IgD-negative memory B cell (primary cell): ENCODE data around the gene PMEPA1. TPM values are rescaled to one million over a fixed set of nuclear protein-coding genes. Genes with fewer than 3 reads are reported as not detected.

ENCODE experiments used
- H3K27ac Mint-ChIP-seq, 3 donors: one replicate each; pipeline ENCODE4 v1.8.0; 2020 to 2022; ENCODE audit warnings: mild to moderate bottlenecking in 3 of 3, mixed read lengths in 3 of 3, moderate library complexity in 1 of 3
- H3K27me3 Mint-ChIP-seq: one replicate; pipeline ENCODE4 v1.8.0; 2021; ENCODE audit warnings: mixed read lengths
- H3K36me3 Mint-ChIP-seq: one replicate; pipeline ENCODE4 v1.8.0; 2020; ENCODE audit warnings: mild to moderate bottlenecking, mixed read lengths
- H3K4me1 Mint-ChIP-seq, 3 donors: one replicate each; pipeline ENCODE4 v1.8.0; 2020 to 2022; ENCODE audit warnings: mixed read lengths in 3 of 3, mild to moderate bottlenecking in 1 of 3
- H3K4me3 Mint-ChIP-seq, 4 donors: one replicate each; pipeline ENCODE4 v1.8.0; 2020 to 2022; ENCODE audit warnings: mild to moderate bottlenecking in 4 of 4, mixed read lengths in 4 of 4, moderate library complexity in 3 of 4
- H3K9me3 Mint-ChIP-seq, 3 donors: one replicate each; pipeline ENCODE4 v1.8.0; 2020 to 2021; ENCODE audit warnings: mixed read lengths in 3 of 3, mild to moderate bottlenecking in 1 of 3
- polyA plus RNA-seq: library from polyadenylated mRNA; unstranded; fragments of 300-500 nt; fragmentation: Illumina TruSeq; gene quantifications from one replicate; pipeline ENCODE4 v1.2.3, GENCODE V29; 2021

PMEPA1 gene
- polyA plus RNA-seq, 1 donor from 2014 or later, result 7.0 TPM

DNA sequence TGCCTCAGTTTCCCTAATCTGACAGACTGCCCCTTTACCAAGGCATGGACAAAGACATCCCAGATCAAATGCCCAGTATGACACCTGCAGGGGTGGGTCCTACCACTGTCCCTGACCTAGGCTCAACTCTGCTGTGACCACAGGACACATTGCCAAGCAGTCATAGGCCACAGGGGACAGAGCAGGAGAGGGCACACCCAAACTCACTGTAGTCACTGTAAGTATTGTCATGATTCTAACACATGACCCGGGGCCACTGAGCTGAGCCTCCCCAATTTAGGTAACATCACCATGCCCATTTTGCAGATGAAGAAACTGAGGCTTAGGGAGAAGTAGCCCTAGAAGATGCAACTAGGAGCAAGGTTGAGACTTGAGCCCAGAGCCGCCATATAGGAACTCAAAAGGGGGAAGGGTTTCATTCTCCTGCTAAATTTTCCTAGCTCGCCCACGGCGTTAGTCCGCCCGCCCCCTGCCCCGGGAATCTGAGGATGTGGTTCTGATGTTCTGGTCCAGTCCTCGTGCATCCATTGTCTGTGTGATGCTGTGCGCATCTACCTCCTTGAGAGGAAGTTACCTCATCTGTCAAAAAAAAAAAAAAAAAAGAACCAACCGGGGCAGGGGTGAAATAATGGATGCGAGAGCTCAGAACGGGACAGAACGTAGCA lies 44.8 kb downstream of the PMEPA1 start:
- peaks cover 0 to 8% (median 3%) of the 10 kb centered on the region in 3 donors for H3K4me1 Mint-ChIP-seq
- H3K36me3 Mint-ChIP-seq, result peaks cover 7% of the 10 kb centered on the region
- no peak overlapping the region for H3K4me3 Mint-ChIP-seq
- no peaks in the 10 kb centered on the region for H3K9me3 Mint-ChIP-seq
- peaks cover 1% of the 10 kb centered on the region for H3K27me3 Mint-ChIP-seq
- H3K27ac Mint-ChIP-seq, result no peak overlapping the region

DNA sequence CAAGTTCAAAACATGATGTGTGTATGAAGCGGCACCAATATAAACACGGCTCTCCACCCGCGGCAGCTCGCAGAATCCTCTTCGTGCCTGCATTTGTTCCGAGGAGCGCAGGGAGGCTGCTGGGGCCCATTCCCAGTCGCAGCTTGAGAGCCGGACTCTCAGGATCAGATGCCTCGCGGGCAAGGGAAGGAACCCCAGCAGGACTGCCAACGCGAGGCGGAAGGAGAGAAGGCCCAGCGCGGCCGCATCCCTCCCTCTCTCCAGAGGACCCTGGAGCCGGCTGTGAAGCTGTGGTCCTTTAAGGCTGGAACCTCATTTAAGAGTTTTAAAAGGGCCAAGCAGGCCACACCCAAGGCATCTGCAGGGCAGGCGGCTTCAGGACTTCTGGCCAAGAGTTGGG lies 45.3 kb downstream of the PMEPA1 start:
- peaks cover 7% of the 10 kb centered on the region for H3K36me3 Mint-ChIP-seq
- no peak overlapping the region for H3K27ac Mint-ChIP-seq
- H3K27me3 Mint-ChIP-seq, result no peaks in the 10 kb centered on the region
- no peaks in the 10 kb centered on the region for H3K9me3 Mint-ChIP-seq
- peaks cover 0 to 10% (median 3%) of the 10 kb centered on the region in 3 donors for H3K4me1 Mint-ChIP-seq
- H3K4me3 Mint-ChIP-seq, result no peak overlapping the region

DNA sequence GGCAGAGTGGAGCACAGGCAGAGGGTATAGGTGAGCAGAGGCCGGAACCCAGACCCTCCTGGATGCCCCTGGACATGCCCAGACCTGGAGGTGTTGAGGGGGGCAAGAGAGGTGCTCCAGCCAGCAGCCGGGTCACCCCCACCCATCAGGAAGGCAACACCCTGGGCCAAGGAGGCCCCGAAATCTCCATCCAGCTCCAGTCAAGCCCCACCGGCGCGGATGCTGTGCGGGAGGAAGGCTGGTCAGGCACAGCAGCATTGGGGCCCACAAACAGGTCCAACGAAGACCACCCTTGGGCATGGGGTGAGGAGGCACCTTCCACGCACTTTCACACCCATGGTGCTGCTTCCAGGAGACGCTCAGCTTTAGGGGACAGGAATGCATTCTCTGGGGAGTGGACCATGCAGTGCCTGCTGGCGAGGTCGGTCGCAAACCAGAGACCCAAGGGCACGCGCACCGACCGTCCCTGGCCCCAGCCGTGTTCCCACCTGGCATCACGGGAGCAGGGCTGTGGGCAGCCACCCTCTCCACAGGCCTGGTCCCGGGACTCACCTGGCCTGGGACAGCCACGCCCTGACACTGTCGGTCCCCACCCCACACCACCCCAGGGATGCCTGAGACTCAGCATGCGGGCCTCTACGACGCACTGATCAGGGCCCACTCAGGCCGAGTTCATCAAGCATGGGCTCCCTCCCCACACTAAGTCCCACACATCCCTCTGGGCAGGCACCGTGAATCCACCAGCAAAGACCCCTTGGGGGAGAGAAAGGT lies 45.9 kb downstream of the PMEPA1 start:
- Mint-ChIP-seq H3K36me3 (peaks cover 7% of the 10 kb centered on the region), H3K9me3 (no peaks in the 10 kb centered on the region), H3K4me3 (no peak overlapping the region), H3K4me1 (peaks cover 0 to 10% (median 3%) of the 10 kb centered on the region in 3 donors), H3K27me3 (no peaks in the 10 kb centered on the region), H3K27ac (no peak overlapping the region)

DNA sequence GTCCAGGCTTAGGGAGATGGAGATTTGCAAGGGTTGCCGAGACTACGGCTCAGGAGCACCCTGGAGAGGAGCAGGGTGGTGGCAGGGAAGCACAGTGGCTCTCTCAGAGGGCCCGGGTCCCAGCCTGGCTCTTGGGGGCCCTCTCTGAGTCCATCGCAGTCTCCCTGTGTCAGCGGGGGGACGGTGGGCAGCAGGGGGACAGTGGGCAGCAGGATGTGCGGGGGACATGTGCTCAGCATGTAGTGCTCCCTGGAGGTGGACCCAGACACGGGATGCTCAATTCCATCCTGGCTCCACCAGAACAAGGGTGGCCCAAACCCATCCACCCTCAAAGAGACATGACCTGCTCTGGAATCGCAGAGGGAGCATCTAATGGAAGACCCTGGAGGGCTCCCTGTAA lies 46.6 kb downstream of the PMEPA1 start:
- H3K36me3 Mint-ChIP-seq, result peaks cover 7% of the 10 kb centered on the region
- H3K27me3 Mint-ChIP-seq, result no peaks in the 10 kb centered on the region
- H3K4me1 Mint-ChIP-seq, result peaks cover 0 to 11% (median 7%) of the 10 kb centered on the region in 3 donors
- no peak overlapping the region for H3K27ac Mint-ChIP-seq
- H3K4me3 Mint-ChIP-seq, result no peak overlapping the region
- H3K9me3 Mint-ChIP-seq, result no peaks in the 10 kb centered on the region

DNA sequence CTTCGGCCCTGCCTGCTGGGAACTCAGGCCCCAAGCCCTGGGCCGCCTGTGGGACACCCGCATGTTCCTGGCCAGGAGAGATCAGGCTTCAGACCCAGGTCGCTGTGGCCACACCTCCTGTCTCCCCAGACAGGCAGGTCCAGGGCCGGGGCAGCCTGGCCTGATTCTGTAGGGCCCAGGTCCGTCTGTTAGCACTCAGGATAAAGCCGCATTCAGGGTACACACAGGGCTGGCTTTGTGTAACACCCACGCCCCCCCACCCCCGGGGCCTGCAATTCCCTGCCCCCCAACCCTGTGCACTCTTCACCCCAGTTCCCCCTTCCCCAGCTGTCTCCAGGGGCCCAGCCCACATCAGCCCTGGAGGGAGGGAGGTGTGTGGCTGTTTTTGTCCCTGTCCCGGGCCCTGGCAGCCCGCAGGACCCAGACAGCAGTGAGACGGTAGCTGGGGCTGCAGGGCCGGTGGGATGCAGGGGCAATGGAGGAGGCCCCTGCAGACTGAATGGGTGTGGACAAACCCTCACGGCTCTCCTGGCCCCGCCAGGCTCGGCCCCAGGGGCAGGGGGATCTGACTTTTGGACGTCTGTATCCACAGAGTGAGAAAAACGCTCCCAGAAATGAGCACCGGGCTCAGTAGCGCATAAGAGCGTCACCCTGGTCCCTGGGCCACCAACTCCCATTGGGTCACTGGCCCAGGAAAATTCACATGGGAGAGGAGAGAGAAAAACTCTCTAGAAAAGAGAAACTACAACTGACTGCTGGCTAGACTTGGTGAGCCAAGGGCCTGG lies 47.2 kb downstream of the PMEPA1 start:
- H3K27ac Mint-ChIP-seq, result no peak overlapping the region
- H3K4me3 Mint-ChIP-seq, result no peak overlapping the region
- H3K27me3 Mint-ChIP-seq, result no peaks in the 10 kb centered on the region
- peaks cover 0 to 14% (median 13%) of the 10 kb centered on the region in 3 donors for H3K4me1 Mint-ChIP-seq
- peaks cover 7% of the 10 kb centered on the region for H3K36me3 Mint-ChIP-seq
- H3K9me3 Mint-ChIP-seq, result no peaks in the 10 kb centered on the region

DNA sequence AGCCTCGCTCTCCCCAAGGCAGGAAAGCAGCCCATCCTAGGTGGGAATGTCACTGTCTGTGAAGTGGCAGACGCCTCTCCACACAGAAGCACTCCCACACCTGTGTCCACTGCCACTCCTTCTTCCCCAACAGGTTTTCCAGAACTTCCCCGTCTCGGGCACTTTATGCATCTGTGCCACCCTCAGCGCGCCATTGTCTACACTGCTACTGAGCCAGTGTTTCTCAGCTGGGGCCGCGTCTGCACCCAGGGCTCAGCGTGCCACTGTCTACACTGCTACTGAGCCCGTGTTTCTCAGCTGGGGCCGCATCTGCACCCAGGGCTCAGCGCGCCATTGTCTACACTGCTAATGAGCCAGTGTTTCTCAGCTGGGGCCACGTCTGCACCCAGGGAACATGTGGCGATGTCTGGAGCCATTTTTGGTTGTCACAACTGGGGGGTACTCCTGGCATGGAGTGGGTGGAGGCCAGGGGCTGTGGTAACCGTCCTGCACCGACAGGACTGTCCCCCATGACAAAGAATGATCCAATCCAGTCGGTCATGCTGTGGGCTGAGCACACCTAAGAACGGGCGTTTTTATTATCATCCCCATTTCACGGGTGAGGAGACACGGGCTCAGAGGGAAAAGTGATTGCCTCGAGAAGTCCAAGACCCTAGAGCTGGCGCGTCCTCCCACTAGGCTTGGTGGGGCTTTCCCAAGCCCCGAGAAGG lies 47.9 kb downstream of the PMEPA1 start:
- Mint-ChIP-seq H3K4me1 (peaks cover 0 to 14% (median 13%) of the 10 kb centered on the region in 3 donors), H3K27me3 (no peaks in the 10 kb centered on the region), H3K36me3 (peaks cover 3% of the 10 kb centered on the region), H3K4me3 (peak overlapping the region in 1 of 4 donors; percentile 52), H3K27ac (peak overlapping the region in 1 of 3 donors; percentile 18), H3K9me3 (no peaks in the 10 kb centered on the region)

DNA sequence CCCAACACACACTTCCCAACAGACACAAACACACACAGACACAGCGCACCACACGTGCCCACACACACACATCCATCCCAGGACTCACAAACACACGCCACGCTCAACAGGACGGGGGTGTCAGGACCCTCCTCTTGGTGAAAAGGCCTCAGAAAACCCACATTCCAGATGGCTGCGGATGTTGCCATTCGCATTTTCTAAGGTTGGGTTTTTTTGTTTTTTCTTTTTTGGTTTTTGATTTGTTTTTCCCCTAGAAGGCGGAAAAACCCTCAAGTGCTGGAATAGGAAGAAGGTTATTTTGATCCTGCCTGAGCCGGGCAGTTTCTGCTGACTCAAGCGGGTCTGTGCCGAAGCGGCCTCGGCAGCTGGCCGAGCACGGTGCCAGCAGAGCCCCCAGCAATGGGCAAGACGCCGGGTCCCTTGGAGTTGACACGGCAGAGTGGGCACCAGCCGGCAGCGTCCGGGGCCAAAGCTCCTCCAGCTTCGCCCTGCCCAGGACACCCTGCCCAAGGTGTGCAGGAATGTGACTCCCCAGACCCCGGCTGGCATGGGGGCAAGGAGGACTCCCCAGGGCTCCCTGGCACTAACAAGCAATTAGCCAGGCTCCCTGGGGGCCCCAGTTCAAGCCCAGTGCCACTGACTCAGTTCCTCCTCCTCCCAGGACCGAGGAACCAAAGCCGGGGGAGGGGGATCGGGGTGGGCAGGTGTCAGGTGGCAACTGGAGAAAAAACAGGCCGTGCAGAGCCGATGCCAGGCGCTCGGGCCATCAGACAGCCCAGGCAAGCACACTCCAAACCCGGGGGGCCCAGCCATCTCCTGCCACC lies 48.7 kb downstream of the PMEPA1 start:
- no peaks in the 10 kb centered on the region for H3K9me3 Mint-ChIP-seq
- peaks cover 0 to 14% (median 13%) of the 10 kb centered on the region in 3 donors for H3K4me1 Mint-ChIP-seq
- H3K27ac Mint-ChIP-seq, result no peak overlapping the region
- H3K27me3 Mint-ChIP-seq, result no peaks in the 10 kb centered on the region
- H3K36me3 Mint-ChIP-seq, result no peaks in the 10 kb centered on the region
- peak overlapping the region in 2 of 4 donors; percentile 52 to 83 for H3K4me3 Mint-ChIP-seq

DNA sequence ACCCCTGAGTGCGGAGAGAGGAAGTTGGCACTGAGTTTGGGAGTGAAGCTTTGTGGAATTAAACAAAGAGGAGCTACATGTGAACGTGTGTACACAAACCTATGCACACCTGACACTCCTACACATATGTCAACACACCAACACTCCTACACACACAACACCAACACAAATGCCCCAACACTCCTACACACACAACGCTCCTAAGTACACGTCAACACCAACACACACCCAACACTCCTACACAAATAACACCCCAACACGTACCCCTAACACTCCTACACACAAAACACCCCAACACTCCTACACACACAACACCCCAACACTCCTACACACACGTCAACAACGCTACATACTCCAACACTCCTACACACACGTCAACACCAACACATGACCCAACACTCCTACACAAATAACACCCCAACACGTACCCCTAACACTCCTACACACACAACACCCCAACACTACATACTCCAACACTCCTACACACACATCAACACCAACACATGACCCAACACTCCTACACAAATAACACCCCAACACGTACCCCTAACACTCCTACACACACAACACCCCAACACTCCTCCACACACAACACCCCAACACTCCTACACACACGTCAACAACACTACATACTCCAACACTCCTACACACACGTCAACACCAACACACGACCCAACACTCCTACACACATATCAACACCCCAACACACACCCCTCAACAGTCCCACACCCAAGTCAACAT lies 49.5 kb downstream of the PMEPA1 start:
- peak overlapping the region in 1 of 3 donors; percentile 32 for H3K27ac Mint-ChIP-seq

DNA sequence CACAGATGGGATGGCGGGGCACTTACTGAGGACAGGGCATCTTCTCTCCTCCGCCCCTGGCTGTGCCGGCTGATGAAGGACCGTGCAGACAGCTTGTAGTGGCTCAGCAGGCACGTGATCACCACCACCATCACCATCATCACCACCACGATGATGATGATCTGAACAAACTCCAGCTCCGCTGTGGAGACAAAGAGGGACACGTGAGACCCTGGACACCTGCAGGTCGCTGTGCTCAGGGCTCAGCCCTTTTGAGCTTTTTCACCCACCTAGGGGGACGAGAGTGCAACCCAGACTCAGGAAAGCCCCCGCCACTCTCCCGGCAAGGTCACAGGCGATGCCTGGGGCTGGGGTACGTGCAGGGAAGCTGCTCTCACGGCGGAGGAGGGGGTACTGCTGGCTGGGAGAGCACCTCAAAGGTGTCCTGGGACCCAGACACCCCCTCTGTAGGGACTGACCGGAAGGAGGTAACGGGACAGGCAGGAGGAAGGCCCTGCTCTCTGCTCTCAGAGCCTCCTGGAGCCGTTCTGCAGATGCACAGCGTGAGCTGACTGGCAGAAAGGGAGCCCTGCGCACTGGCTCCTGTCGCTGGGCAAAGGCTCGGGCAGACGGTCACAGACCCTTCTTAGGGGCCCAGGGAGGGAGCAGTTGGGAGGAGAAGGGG lies 50.2 kb downstream of the PMEPA1 start:
- H3K27ac Mint-ChIP-seq, result no peak overlapping the region
- no peaks in the 10 kb centered on the region for H3K36me3 Mint-ChIP-seq
- H3K4me3 Mint-ChIP-seq, result no peak overlapping the region
- no peaks in the 10 kb centered on the region for H3K9me3 Mint-ChIP-seq
- peaks cover 0 to 17% (median 13%) of the 10 kb centered on the region in 3 donors for H3K4me1 Mint-ChIP-seq
- no peaks in the 10 kb centered on the region for H3K27me3 Mint-ChIP-seq

More for the DNA sequence above, 49.5 kb downstream of the PMEPA1 start:
- Mint-ChIP-seq H3K27me3 (no peaks in the 10 kb centered on the region), H3K36me3 (no peaks in the 10 kb centered on the region), H3K4me1 (peaks cover 0 to 14% (median 13%) of the 10 kb centered on the region in 3 donors), H3K4me3 (peak overlapping the region in 1 of 4 donors; percentile 83), H3K9me3 (no peaks in the 10 kb centered on the region)

DNA sequence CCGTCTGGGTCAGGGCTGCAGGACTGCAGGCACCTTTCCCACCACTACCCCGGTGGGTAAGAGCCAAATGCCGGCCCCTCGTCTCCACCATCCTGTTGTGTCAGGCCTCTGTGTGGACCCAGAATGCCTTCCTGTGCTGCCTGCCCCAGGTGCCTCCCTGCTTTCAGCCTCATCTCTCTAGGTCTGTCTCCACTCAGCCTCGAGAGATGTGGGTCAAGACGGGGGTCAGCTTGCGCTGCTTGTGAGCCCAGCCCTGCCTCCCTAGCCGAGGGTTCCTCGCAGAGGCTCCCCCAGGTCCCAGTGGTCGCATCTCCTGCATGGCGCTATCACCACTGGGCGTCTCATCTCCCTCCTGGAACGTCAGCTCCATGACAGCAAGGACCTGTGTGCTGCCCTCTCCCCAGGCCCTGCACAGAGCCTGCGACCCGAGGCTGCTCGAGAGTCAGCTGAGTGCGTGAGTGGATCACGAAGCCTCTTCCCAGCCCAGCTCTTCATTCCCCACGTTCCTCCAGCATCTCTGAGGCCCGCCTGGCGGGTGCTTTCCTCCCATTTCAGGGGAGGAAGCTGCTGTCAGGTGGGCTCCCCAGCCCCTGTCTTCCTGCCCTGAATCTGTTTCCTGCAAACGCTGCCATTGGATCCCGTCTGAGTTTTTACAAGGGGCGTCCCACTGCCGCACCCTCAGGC lies 50.8 kb downstream of the PMEPA1 start:
- H3K27me3 Mint-ChIP-seq, result no peaks in the 10 kb centered on the region
- H3K9me3 Mint-ChIP-seq, result no peaks in the 10 kb centered on the region
- peak overlapping the region in 1 of 3 donors; percentile 46 for H3K27ac Mint-ChIP-seq
- peaks cover 0 to 21% (median 19%) of the 10 kb centered on the region in 3 donors for H3K4me1 Mint-ChIP-seq
- no peaks in the 10 kb centered on the region for H3K36me3 Mint-ChIP-seq
- peak overlapping the region in 1 of 4 donors; percentile 52 for H3K4me3 Mint-ChIP-seq

DNA sequence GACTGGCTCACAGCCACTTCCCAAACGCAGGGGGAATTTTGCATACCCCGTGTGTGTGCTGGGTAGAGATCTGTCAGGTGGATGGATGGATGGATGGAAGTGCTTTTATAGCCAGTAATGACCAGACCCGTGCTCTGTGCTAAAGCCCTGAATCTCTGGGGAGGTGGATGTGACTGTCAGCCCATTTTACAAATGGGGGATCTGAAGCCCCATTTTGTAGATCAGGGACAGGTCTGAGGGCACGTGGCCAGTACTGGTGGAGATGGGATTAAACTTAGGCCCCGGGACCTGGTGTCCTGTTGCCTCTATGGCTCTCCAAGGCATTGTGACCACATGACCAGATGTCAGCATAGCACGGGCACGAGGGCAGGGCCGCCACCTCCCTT lies 51.4 kb downstream of the PMEPA1 start:
- Mint-ChIP-seq H3K27ac (no peak overlapping the region), H3K27me3 (no peaks in the 10 kb centered on the region), H3K4me1 (peaks cover 0 to 21% (median 19%) of the 10 kb centered on the region in 3 donors), H3K36me3 (no peaks in the 10 kb centered on the region), H3K4me3 (peak overlapping the region in 2 of 4 donors; percentile 80 to 90), H3K9me3 (no peaks in the 10 kb centered on the region)

DNA sequence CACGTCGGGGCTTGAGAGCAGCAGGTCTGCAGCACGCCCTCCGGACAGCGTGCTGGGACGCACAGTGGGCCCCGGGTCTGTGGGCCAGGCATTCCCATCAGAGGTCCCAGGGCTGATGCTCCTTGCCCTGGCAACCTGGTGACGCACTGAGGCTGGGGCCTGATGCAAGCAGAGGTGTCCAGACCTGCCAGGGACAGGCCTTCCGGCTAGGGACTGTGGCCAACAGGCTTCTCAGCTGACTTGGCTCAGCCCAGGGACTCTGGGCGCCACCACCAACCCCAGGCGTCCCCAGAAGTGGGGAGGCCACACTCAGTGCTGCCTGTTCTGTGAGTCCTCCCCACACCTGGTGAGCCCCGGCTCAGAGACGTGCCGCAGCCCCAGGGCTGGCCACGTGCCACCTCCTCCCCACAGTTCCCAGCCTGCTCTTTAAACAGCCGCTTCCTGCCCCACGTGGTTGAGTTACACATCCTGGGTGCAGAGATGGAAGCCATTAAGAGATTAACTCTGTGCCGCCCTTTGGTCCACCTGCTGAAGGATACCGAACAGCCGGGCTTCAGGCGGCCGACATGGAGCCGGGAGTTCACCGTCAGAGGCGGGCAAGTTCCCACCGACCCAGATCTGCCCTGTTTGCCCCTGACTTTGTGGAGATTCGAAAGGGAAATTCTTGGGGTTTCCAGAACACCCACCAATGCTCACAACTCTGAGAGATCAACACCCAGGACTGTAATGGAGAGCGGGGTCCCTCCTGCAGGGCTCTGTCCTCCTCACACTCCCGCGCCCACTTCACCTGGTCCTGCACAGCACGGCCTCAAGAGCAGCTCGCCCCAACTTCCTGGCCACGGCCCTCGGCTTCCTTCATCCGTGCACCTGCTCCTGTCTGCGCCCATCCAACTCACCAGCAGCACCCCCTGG lies 52.0 kb downstream of the PMEPA1 start:
- Mint-ChIP-seq H3K4me3 (peak overlapping the region in 2 of 4 donors; percentile 80 to 90), H3K4me1 (peaks cover 0 to 21% (median 17%) of the 10 kb centered on the region in 3 donors), H3K36me3 (no peaks in the 10 kb centered on the region), H3K9me3 (no peaks in the 10 kb centered on the region), H3K27ac (no peak overlapping the region), H3K27me3 (no peaks in the 10 kb centered on the region)
